Fibroblast of lung (primary cell): ENCODE results near the gene FARSA.

Experiments
- EZH2 ChIP-seq: IDR thresholded peaks from 2 replicates; pipeline ENCODE4 v1.5.1; 2012; ENCODE audit warnings: low read length, control low read depth, mild to moderate bottlenecking; ENCODE audit errors: missing control alignments
- TF ChIP-seq, protein P1 (sequence below), 2 donors: IDR thresholded peaks in 1 of 2; conservative IDR thresholded peaks in 1 of 2; 1 replicate in 1 of 2; 2 replicates in 1 of 2; pipeline ENCODE4 v1.5.1; 2011 to 2012; ENCODE audit warnings: low read length in 2 of 2, control low read depth in 1 of 2, inconsistent platforms in 1 of 2, low read depth in 1 of 2, mild to moderate bottlenecking in 1 of 2

DNA sequence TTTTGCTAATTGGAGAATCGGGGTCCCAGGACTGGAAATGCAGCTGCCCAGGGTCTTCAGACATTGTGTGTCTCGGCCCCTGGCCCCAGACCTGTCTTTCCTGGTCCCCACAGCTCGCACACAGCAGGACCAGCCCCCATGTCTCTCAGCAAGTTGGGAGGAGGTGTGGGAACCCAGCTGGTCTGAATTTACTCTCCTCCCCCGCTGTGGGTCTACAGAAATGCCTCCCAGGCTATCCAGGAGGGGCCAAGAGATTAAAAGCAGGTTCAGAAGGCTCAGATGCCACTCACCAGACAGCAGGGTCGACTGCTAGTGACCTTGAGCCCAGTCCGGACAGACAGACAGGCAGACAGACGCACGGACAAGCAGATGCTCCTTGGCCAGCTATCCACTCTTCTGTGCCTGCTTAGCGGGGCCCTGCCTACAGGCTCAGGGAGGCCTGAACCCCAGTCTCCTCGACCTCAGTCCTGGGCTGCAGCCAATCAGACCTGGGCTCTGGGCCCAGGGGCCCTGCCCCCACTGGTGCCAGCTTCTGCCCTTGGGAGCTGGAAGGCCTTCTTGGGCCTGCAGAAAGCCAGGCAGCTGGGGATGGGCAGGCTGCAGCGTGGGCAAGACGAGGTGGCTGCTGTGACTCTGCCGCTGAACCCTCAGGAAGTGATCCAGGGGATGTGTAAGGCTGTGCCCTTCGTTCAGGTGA, 35.9 kb upstream of the FARSA start, which contains the start of gene DAND5:
- TF ChIP-seq, protein P1, sequence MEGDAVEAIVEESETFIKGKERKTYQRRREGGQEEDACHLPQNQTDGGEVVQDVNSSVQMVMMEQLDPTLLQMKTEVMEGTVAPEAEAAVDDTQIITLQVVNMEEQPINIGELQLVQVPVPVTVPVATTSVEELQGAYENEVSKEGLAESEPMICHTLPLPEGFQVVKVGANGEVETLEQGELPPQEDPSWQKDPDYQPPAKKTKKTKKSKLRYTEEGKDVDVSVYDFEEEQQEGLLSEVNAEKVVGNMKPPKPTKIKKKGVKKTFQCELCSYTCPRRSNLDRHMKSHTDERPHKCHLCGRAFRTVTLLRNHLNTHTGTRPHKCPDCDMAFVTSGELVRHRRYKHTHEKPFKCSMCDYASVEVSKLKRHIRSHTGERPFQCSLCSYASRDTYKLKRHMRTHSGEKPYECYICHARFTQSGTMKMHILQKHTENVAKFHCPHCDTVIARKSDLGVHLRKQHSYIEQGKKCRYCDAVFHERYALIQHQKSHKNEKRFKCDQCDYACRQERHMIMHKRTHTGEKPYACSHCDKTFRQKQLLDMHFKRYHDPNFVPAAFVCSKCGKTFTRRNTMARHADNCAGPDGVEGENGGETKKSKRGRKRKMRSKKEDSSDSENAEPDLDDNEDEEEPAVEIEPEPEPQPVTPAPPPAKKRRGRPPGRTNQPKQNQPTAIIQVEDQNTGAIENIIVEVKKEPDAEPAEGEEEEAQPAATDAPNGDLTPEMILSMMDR (conservative IDR thresholded peaks at IDR 0.05 in 1 of 2, IDR thresholded peaks at IDR 0.05 in 1 of 2; ENCODE audit: low read depth in 1 of 2, low read length in 2 of 2): no peak
- TF ChIP-seq EZH2: no peak
